DMS 273 (cell line): ENCODE results near the gene SMARCB1.

Source experiments
- DNase-seq: peaks from one replicate; lab custom pipeline; 2025; ENCODE audit not compliant: unreplicated experiment; lab: John Stamatoyannopoulos, UW

The SMARCB1 gene

DNA sequence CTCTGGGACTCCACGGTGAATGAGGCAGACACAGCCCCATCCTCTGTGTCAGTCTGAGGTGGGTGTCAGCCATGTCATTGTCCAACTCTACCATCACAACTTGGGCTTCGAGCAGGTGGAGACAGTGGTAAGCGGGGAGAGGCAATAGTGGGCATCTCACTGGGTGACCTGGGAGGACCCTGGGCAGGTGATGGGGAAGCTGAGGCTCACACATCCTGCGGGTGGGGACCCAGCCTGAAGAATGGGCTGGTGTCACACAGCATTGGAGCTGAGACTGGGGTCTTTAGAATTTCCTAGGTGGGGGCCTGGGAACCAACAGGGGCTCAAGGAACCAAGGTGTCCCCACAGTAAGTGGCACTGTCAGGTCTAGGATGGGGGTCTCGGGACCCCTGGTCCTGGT, 7.0 kb upstream of the SMARCB1 start:
- no peak for DNase-seq

DNA sequence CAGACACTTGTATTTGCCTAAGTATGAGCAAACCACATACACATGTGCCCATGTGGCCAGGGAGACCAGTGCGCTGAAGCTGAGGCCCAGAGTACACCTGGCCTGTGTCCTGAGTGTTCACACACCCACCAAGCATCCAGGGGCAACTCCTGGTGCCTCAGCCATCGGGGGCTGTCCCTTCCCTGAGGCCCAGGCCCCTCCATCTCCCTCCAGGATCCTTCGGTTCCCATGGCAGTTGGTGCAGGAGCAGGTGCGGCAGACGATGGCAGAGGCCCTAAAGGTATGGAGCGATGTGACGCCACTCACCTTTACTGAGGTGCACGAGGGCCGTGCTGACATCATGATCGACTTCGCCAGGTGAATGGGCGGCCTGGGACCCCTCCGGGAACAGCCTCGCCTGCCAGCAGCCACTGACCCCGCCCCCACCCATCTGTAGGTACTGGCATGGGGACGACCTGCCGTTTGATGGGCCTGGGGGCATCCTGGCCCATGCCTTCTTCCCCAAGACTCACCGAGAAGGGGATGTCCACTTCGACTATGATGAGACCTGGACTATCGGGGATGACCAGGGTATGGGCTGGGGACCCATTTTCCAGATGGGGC, 6.5 kb upstream of the SMARCB1 start:
- no peak for DNase-seq

DNA sequence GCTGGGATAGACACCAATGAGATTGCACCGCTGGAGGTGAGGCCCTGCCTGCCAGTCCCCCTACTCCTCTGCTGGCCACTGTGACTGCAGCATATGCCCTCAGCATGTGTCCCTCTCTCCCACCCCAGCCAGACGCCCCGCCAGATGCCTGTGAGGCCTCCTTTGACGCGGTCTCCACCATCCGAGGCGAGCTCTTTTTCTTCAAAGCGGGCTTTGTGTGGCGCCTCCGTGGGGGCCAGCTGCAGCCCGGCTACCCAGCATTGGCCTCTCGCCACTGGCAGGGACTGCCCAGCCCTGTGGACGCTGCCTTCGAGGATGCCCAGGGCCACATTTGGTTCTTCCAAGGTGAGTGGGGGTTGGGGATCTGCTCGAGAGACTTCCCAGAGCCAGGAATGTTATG, 5.7 kb upstream of the SMARCB1 start:
- DNase-seq: peak; percentile 65

GRCh38 chr22:23781511-23782183, 5.1 kb upstream of the SMARCB1 start:
- DNase-seq: peak; percentile 38

- no peak for DNase-seq
Observed at GRCh38 chr22:23782252-23782651, 4.5 kb upstream of the SMARCB1 start.

DNA sequence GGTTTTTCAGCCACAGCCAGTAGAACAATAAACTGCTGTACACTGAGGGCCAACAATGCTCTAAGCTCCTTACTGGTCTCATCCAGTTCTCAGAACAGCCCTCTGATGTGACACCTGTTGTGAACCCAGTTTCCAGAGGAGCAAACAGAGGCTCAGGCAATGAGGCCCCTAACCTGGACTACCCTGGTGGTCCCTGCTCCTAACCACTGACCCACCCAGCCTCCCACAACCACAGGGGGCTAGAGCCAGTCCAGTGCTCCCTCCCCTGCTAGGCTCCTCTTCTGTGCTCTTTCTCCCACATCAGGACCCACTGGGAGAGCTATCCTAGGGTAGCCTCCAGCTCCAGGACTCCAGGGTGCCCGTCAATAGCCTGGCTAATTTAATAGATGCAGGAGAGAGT, 4.1 kb upstream of the SMARCB1 start:
- DNase-seq: no peak

DNA sequence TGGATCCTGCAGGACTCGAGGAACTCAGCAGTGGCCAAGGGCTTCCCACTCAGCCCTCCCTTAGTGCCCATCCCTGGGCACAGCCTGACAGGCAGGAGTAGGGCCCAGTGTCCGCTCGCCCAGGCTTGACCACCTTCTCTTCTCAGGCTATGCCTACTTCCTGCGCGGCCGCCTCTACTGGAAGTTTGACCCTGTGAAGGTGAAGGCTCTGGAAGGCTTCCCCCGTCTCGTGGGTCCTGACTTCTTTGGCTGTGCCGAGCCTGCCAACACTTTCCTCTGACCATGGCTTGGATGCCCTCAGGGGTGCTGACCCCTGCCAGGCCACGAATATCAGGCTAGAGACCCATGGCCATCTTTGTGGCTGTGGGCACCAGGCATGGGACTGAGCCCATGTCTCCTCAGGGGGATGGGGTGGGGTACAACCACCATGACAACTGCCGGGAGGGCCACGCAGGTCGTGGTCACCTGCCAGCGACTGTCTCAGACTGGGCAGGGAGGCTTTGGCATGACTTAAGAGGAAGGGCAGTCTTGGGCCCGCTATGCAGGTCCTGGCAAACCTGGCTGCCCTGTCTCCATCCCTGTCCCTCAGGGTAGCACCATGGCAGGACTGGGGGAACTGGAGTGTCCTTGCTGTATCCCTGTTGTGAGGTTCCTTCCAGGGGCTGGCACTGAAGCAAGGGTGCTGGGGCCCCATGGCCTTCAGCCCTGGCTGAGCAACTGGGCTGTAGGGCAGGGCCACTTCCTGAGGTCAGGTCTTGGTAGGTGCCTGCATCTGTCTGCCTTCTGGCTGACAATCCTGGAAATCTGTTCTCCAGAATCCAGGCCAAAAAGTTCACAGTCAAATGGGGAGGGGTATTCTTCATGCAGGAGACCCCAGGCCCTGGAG, 3.3 kb upstream of the SMARCB1 start:
- no peak for DNase-seq

GRCh38 chr22:23784215-23784732, 2.5 kb upstream of the SMARCB1 start:
- no peak for DNase-seq

DNA sequence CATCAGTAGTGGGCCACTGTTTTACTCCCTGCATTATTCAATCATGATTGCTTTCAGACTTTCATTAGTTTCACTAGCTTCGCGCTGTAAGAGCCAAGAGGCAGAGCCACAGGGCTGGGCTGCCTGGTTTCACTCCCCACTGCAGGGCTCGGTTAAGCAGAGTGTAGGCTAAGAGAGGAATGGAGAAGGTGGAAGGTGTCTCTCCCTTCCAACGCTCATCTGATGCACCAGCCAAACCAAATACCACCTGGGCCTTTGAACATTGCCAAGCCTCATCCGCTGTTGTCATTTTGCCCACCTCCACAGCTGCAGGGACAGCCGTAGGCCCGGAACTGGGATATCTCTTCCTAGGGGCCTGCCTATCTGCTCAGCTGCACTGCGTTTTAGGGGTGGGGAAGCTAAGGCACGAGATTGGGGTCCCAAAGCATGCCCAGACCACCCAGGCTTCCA, 480 bp upstream of the SMARCB1 start:
- DNase-seq: no peak

DNA sequence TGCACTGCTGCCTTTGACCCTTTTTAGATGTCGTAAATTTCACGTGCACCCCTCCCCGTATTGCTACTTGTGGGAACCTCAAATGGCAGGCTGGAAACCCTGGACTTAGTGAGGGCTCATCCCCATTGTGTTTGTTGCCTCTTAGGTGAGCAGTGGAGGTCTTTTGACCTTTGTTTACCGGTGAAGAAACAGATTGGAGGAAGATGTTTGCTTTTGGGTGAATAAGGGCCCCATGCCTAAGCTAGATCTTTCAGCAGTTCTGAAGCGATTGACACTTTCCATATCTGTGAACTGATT, 782 bp downstream of the SMARCB1 start:
- no peak for DNase-seq

- no peak for DNase-seq
Observed at GRCh38 chr22:23787910-23788309, 1.1 kb downstream of the SMARCB1 start.

DNA sequence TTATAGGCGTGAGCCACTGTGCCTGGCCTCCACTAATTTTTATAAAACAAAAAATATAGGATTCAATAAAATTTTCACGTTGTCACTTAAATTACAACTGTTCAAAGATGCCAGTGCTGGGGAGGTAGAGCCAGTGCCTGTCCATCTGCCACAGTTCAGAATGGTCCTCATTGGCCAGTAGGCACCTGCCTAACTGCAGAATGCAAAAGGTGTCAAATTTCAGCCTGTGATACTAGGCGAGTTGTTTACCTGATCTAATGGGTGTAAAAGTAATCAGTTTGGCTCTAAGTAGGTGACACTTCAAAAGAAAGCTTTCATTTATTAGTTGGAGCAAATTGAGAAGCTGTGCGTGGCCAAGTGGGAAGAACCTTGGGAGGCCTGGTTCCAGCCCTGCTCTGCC, 2.4 kb downstream of the SMARCB1 start:
- no peak for DNase-seq

DNA sequence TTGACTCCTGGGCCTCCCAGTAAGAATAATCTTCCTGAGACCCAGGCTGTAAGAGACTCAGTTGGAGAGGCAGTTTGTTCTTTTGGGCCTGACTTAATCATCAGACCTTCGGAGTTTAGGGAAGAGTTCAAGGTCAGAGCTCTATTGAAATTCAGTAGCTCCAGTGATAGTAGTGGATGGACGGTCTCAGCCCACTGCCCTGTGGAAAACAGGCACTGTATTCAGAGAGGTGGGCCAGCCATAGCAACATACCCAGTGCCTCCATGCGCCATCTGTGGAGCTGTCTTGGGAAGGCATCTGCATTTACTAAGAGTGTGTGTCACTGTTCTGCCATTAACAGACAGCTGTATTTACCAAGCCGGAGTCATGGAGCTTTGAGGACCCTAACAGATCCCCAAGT, 2.9 kb downstream of the SMARCB1 start:
- peak; percentile 41 for DNase-seq

DNA sequence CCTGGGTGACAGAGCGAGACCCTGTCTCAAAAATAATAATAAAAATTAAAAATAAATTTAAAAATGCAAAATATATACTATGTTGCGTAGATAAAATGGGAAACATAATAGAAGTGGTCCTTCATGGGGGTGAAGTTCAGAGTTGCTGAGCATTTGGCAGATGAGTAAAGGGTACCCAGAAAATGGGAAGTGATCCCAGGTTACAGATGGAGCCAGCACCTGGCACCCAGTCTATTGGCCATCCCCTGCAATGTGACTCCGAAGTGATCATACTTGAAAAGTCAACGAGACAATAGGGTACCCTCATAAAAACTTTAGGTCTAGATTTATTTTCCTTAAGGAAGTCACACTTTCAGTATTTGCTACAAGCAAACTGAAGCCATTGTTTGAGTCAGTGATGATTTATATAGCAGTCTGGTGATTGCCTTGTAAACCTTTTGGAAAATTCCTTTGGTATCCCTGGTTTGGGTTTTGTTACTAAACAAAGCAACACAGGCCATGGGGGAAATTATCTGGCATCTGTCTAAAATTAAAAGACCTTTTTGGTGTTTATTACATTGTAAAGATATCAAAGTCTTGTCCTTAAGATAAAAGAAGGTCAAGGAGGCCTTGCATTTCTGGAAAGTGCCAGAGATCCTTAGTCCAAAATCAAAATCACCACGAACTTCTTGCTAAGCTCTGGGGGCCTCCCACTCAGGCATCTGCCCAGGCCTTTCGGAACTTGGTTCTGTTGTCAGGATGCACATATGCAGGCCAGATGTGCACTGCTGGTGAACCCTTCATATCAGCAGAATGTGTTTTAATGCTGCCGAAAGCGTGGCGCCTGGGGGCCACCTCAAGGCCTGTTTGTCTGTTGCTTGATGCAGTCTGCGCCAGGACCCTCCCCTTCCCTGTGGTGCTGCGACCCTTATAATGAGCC, 4.3 kb downstream of the SMARCB1 start:
- peak; percentile 24 for DNase-seq

- no peak for DNase-seq
Observed at GRCh38 chr22:23791738-23792645, 5.2 kb downstream of the SMARCB1 start.

DNA sequence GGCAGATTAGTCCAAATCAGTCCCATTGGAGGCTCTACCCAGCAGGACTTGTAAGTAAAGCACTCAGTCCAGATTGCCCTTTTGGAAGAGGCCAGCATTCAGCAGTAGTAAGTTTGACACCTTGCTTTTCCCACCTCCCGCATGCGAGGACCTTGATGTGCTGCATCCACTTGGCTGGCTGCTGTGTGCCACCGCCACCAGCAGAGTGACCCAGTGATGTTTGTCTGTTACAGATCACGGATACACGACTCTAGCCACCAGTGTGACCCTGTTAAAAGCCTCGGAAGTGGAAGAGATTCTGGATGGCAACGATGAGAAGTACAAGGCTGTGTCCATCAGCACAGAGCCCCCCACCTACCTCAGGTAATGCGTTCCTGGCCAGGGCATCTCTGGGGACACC, 6.6 kb downstream of the SMARCB1 start:
- no peak for DNase-seq

DNA sequence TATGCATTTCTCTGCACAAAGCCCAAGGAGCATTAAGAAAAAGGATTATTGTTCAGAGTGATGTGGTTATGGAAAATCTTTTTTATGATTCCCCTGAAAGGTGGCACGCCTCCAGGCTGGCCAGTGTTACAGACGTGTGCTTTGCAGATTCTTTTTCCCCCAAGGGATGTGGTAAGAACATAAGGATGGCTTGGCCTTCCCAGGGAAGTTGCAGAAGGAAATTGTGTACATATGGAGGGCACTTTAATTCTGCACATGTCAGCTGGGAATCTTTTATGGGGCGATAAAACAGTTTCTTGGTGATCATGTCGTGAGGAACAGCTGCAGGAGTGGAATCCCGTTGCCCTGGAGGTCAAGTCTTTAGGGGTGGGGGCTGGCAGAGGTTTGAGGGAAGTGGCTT, 9.7 kb downstream of the SMARCB1 start:
- DNase-seq: no peak

- no peak for DNase-seq
Observed at GRCh38 chr22:23800297-23801237, 13.8 kb downstream of the SMARCB1 start.
